ENCODE data around the gene ZBTB21.

The ZBTB21 gene

DNA sequence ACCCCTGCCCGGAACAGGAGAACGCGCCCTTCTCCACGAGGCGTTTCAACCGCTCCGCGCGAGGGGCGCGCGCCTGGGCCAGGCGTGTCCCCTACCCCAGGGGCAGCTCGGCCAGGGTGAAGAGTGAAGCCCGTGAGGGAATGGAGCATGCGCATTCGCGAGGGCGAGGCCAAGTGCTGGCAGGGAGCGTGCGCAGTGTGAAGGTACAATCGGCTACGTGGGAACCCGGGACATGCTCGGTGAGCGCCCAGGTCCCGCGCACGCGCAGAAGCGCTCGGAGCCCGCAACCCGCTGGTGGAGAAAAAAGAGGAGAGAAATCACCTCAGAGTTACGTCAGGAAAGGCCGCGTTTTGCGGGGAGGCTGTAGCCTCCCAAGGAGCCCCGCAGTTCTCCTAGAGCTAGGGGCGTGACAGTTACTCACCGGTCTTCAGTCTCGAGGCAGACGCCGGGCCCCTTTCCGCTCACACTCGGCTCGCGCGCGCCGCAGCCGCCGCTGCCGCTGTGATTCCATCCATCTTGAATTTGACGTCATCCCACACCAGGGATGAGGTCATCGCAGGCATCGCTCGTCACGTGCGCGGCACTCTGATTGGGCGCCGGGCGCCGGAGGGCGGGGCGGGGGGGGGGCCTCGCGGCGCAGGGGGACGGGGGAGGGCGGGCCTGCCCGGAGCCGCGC lies at the start of gene ZBTB21:
TSS of gene ZBTB21 (minus strand) at position 530 of the 676 bp plus-strand sequence. CDS start 16,265 bp downstream, outside the sequence.
- peak; percentile 98 for DNase-seq

- no peak for DNase-seq
These were observed 49.6 kb upstream of the ZBTB21 start for GRCh38 chr21:42059721-42060120.

DNA sequence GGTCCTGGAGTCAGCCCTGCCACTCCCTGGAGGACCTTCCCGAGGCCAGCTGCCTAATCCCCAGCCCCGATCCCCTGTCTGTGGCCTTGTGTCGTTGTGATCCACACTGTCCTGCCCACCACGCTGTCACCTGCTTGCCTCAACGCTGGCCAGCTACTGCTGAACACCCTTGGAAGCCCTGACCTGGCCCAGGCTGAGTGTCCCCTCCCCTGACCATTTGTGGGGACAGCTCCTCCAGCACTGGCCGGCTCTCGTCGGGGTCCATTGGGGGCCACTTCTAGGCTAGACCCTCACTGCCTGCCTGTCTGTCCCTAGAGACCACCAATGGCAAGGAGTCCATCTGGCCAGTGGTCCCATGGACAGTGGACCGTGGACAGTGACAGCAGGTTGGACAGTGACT lies 49.0 kb upstream of the ZBTB21 start:
- DNase-seq, result no peak

- DNase-seq, result no peak
These were observed 48.5 kb upstream of the ZBTB21 start for GRCh38 chr21:42058631-42059111.

GRCh38 chr21:42057851-42058437 lies 47.8 kb upstream of the ZBTB21 start:
- DNase-seq, result no peak

DNA sequence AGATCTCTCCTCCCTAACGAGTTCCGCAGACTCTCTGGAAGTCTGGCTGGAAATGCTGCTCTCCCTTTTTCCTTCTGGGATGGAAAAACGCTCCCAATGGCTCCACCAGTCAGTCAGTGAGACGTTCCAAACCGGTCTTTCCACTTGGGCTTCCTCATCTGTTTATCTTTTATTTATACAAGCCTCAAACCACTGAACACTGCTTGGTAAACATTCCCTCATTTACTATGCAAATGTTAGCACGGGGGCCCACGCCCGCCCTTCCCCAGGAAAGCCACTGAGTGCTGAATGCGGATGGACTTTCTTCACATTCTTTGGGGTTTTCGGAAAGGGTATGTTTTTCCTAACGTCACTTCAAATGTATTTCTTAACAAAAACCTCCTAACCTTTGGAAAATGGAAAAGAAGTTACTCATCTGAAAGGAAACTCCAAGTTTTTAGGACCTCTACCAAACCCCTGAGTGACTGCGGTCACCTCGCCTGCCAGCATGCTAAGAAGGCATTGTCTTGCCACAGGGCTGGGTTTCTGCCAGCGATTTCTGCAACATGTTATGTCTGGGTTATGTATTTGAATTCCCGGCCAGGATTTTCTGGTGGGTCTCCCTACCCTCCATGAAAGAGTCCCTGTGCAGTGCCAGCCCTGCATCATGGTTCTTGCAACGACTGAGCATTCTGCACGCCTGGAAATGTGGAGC lies 47.0 kb upstream of the ZBTB21 start:
- no peak for DNase-seq

DNA sequence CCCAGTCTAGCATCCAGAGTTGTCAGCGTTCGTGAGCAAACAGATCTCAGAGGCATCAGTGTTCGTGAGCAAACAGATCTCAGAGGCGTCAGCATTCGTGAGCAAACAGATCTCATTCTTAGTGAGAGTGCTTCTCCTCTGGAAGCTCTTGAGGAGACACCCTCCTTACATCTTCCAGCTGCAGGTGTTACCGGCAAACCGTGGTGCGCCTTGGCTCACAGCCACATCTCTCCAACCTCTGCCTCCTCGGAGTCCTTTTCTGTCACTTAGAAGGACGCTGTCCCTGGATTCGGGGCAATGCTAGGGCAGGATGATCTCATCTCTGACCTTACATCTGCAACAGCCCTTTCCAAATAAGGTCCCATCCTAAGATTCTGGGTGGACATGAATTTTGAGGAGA lies 46.3 kb upstream of the ZBTB21 start:
- DNase-seq, result no peak

DNA sequence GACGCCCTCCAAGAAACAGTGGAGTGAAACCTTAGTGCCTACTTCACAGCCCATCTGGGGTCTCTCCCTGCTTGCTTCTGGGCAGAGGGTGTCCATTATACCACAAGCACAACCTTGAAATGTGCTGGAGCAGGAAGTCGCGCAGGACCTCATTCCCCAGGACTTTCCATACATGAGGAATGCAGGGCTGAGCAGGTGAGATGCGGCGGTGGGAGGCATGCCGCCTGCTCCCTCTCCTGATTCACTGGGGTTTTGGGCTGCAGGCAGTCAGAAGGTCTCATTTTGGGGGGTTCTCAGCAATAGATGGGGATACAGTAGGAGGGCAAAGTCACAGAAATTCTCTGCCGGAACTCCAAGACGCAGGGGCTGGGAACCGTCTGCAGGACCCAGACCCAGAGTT lies 45.3 kb upstream of the ZBTB21 start:
- DNase-seq, result no peak

DNA sequence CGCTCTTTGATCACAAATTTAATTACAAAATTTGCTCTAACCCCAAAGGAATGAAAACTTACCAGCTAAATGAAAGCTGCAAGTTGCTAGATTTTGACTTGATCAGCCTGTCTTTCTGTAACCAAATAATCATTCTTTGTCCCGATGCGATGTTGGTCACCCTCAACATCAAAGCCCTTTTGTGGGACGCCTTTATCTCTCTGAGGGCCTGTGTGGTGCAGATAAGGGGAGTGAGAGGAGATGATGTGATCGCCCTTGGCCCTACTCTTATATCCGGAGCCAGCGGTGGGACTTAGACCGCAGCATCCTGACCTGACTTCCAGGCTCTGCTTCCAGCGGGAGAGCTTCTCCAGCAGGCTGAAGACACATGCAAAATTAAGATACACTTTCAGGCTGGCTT lies 41.6 kb upstream of the ZBTB21 start:
- DNase-seq, result no peak

DNA sequence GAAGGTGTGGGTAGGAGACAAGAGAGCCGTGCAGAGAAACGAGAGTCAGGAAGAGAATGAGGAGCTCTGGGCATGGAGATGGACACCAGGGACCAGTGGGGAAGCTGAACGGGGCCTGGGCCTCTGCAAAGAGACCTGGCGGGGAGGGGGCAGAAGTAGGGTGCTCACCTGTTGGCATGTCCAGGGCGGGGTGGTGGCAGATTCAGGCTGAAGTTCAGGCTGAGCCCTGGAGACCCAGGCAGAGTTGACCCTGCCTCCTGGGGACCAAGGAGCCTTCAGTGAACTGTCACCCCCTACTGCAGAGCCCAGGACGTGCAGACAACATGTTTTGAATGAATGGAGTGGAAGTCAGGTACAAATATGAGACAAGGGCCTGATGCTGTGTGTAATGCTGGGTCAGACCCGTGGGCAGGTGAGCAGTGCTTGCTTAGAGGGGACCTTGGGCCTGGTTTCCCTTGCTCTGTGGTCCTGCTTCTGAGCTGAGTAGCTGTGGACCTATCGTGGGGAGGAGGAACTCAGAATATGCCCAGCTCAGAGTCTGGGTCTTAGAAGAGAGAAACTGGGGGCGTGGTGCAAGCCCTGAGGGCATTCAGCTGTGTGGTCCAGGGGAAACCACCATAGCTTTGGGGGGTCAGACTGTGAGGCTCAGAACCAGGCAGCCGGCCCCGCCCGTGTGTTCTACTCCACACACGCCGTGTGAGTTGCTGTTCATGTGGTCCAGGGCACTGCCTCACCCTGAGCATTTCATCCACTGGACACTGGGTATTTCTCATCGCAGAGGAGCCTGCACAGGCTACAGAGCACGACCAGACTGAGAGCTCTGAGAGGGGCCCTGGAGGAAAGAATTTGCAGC lies 39.6 kb upstream of the ZBTB21 start:
- no peak for DNase-seq

DNA sequence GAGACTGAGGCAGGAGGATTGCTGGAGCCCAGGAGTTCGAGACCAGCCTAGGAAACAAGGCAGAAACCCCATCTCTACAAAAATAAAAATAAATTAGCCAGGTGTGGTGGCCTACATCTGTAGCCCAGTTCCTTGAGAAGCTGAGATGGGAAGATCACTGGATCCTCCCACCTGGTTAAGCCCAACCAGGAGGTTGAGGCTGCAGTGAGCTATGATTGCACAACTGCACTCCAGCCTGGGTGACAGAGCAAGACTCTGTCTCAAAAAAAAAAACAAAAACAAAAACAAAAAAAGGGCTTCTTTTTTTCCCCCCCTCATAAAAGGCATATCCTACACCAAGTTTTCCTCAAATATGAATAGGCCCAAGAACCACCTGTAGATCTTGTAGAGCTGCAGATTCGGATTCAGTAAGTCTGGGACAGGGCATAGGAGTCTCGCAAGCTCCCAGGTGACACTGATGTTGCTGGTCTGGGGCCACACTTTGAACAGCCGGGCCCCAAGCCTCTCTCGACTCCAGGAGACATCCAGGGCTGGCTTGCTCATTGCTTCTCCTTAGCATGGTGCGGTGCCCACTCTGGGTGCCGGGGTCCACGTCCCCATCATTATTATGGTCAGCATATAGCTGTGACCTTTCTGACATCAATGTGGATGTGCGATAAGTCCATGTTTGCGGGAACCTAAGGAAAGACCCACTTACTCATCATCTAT lies 38.9 kb upstream of the ZBTB21 start:
- DNase-seq, result no peak

DNA sequence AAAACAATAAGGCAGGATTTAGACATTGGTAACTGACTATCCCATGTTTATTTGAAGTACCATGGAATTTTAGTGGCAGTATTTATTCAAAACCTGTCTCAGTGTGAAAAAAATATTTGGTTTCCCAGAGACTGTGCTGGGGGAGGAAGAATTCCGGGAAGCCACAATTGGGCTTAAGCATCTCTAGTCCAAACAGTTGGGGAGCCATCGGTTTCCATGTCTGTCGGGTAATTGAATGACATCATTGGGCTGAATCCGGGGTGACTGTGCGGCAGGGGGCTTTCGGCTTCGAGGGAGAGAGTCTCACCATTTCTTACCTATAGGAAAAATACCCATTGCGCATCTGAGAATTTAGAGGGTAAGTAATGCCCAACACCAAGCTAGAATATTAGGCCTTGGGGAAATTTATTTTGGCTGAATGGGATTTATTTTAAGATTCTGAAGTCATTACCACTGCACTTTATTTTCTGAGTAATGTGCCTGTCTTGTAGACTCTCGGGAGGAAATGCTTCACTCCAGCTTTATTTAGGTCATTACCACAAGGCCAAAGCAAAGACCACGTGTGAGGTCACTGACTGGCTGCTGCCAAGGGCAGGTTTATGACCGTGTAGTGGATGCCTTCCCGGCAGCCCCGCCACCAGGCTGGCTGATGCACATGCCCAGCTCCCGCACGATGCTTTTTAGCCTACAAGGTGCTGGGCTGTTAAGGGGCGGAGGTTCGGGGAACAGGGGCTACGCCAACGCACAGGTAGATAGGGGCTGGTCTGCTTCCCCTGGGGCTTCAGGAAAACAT lies 37.9 kb upstream of the ZBTB21 start:
- no peak for DNase-seq

DNA sequence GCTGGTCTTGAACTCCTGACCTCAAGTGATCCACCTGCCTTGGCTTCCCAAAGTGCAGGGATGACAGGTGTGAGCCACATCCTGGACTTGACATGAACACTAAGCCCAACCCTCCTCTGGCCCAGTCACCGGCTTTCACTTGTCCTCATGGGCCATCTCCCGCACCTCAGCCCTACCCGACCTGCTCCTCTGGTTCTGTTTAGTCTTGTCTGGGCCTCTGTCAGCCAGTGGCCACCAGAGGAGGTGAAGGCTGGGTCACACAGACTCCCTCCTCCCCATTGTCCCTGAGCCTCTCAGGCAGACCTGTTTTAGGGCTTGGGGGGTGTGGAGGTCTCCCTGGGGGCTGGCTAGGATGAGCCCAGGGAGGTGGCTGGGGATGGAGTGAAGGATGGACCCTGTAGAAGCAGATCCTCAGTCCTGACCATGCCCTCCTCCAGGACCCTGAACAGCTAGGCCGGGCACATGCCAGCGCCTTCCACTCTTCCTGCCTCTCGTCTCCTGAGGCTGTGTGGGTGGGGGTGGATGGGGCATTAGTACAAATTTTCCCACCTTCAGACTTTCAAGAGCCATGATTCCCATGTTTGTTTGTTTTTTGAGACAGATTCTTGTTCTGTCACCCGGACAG lies 34.8 kb upstream of the ZBTB21 start:
- no peak for DNase-seq

- no peak for DNase-seq
These were observed 33.8 kb upstream of the ZBTB21 start for GRCh38 chr21:42043961-42044360.

- DNase-seq, result no peak
These were observed 33.2 kb upstream of the ZBTB21 start for GRCh38 chr21:42043201-42043895.

DNA sequence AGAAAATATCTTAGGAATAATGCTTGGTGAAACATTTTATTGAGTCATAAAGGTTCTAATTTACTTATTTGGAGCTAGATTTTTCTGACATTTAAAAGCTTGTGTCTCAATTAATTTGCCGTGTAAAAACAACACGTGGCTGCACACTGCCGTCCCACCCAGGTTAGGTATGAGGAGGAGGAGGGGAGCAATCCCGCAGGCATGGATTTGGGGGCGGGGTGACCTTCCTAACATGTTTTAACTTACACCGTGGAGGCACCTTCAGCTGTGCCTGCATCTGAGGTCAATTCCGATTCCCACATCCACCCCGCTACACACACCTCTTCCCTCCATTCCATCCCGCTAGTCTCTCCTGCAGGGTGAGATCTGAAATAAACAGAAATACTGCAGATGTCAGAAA lies 32.5 kb upstream of the ZBTB21 start:
- no peak for DNase-seq

DNA sequence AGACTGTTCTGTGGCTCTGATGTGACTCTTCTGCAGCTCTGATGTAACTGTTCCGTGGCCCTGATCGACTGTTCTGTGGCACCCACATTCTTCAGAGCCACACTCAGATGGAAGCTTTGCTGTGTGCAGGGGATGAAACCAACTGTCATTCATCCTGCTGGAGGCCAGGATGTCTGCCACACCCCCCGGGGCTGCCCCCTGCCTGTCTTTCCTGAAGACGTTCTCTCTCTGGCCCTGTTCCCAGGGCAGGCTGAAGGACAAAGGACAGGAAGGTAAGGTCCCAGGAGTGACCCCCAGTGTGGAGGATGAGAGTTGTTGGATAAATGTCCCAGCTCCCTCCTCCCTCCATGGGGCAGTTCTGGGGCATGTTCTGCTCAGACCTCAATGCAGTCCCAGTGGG lies 31.6 kb upstream of the ZBTB21 start:
- no peak for DNase-seq

DNA sequence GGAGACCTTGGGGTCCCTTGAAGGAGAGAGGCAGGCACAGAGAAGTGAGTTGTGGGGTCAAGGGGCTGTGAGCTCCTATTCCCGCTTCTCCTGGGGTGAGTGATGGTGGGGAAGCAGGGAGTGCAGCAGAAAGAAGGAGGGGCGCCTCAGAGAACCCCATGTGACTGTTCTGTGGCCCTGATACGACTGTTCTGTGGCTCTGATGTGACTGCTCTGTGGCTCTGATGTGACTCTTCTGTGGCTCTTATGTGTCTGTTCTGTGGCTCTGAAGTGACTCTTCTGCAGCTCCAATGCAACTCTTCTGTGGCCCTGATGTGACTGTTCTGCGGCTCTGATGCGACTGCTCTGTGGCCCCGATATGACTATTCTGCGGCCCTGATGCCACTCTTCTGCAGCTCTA lies 31.1 kb upstream of the ZBTB21 start:
- no peak for DNase-seq

- DNase-seq, result no peak
These were observed 30.4 kb upstream of the ZBTB21 start for GRCh38 chr21:42040411-42041180.

DNA sequence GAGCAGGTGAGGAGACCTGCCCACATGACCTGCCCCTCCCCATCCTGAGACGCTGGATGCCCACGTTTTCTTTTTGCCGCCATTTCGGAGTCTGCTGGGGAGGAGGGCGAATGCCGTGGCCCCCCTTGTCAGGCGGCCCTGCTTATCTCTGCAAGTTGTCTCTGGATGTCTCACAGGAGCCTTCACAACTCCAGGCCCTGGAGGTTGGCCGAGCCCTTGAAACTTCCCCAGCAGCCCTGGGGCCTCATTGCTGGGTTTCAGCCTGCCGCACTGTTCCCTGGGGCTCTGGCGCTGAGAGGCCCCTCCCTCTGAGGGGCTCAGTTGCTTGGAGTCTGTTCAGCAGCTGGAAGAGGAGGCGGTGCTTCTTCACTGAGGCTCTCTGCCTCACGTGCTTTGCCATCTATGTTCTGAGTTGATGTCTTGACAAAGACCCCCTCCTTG lies 29.8 kb upstream of the ZBTB21 start:
- no peak for DNase-seq

Data from CD4-positive, alpha-beta T cell treated with Interferon alpha-2 for 1 hour (primary cell).